Measurements from ENCODE around the gene FMOD. TPM values are rescaled to one million over a fixed set of nuclear protein-coding genes. Genes with fewer than 3 reads are reported as not detected.

FMOD gene
- total RNA-seq, 1 experiment from 2014 or later: not detected

DNA sequence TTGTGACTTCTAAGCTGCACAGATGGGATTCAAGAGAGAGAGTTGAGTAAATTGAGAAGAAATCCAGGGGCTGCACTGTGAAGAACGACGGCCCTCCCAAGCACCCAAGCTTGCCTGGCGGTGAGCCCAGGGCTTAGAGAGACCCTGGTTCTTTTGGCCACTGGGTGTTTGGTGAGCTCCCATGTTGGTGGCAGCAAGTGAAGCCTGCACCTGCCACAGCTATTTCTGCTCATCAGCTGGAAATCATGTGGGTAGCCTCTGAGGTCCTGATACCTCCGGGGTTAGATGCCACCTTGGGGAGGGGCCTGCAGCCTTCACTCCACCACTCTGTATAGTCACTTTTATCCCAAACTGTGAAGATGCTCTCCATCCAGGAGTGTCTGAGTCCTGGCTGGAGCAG is 51.8 kb downstream of the FMOD start:
- Histone ChIP-seq H3F3A (ENCODE audit: insufficient read depth, low read depth) (no peaks in the 10 kb centered on the region), H3K4me3 (no peak overlapping the region), H3K4me2 (no peak overlapping the region), H2AFZ (no peak overlapping the region), H3K79me2 (ENCODE audit: low read depth) (no peaks in the 10 kb centered on the region), H4K20me1 (ENCODE audit: insufficient read depth) (no peaks in the 10 kb centered on the region), H3K36me3 (ENCODE audit: low read depth) (no peaks in the 10 kb centered on the region), H3K27me3 (ENCODE audit: insufficient read depth, low read depth) (peaks cover 12% of the 10 kb centered on the region), H3K4me1 (replicated peaks; ENCODE audit: insufficient read depth) (no peaks in the 10 kb centered on the region), H3K27ac (no peak overlapping the region), H3K9me3 (ENCODE audit: insufficient read depth, low read depth) (no peaks in the 10 kb centered on the region), H3K9me2 (ENCODE audit: insufficient read depth) (no peaks in the 10 kb centered on the region)
- ChIA-PET POLR2A (ENCODE audit: unreplicated experiment) (no interaction called here), CTCF (interaction anchor here (0.6 kb wide), 1 partner anchor 328 kb away, joined by 5 read pairs; no protein-coding TSS in a partner anchor)
- no peak for DNase-seq
- BruUV-seq (replicated peaks): no TSS peak
- no peak for TF ChIP-seq EZH2 (IDR thresholded peaks at IDR 0.05; ENCODE audit: low read depth)
- TF ChIP-seq, protein P1, sequence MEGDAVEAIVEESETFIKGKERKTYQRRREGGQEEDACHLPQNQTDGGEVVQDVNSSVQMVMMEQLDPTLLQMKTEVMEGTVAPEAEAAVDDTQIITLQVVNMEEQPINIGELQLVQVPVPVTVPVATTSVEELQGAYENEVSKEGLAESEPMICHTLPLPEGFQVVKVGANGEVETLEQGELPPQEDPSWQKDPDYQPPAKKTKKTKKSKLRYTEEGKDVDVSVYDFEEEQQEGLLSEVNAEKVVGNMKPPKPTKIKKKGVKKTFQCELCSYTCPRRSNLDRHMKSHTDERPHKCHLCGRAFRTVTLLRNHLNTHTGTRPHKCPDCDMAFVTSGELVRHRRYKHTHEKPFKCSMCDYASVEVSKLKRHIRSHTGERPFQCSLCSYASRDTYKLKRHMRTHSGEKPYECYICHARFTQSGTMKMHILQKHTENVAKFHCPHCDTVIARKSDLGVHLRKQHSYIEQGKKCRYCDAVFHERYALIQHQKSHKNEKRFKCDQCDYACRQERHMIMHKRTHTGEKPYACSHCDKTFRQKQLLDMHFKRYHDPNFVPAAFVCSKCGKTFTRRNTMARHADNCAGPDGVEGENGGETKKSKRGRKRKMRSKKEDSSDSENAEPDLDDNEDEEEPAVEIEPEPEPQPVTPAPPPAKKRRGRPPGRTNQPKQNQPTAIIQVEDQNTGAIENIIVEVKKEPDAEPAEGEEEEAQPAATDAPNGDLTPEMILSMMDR (conservative IDR thresholded peaks at IDR 0.05): no peak
- intact Hi-C loops (cut with micrococcal nuclease; ENCODE audit: unreplicated experiment): no loop called here

DNA sequence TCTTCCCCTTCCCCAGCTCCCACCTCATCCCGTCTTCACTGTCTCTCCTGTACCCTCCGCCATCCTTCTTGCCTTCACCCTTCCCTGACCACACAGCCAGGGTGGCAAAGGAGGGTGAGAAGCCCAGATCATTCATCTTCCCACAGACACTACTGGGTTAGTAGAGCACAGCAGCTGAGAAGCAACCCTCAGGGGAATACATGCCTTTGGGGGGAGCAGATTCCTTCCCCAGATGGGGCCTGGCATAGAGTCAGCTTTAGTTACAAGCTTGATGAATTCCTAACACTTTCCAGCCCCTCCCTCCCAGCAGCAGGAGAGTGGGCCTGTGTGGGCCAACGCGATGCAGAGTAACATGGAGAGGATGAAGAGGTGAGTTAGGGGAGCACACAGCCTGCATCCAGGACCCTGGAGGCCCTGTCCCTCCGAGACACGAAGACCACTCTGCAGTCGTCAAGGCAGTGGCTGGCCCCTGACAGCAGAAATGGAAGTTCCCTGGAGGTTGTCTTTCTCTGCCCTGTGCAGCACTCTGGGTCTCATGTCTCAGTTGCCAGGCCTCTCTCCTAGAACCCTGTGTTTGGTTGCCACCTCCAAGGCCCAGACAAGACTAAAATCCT is 54.4 kb downstream of the FMOD start:
- DNase-seq: no peak
- BruUV-seq (replicated peaks): no TSS peak
- Histone ChIP-seq H3K9me3 (ENCODE audit: insufficient read depth, low read depth) (no peaks in the 10 kb centered on the region), H3F3A (ENCODE audit: insufficient read depth, low read depth) (no peaks in the 10 kb centered on the region), H3K79me2 (ENCODE audit: low read depth) (no peaks in the 10 kb centered on the region), H3K27me3 (ENCODE audit: insufficient read depth, low read depth) (peaks cover 18% of the 10 kb centered on the region), H4K20me1 (ENCODE audit: insufficient read depth) (no peaks in the 10 kb centered on the region), H3K4me1 (replicated peaks; ENCODE audit: insufficient read depth) (no peaks in the 10 kb centered on the region), H3K36me3 (ENCODE audit: low read depth) (no peaks in the 10 kb centered on the region), H2AFZ (no peak overlapping the region), H3K9me2 (ENCODE audit: insufficient read depth) (no peaks in the 10 kb centered on the region), H3K27ac (no peak overlapping the region), H3K4me3 (no peak overlapping the region), H3K4me2 (no peak overlapping the region)
- CTCF ChIA-PET: no interaction called here
- TF ChIP-seq, protein P1 (conservative IDR thresholded peaks at IDR 0.05): no peak
- TF ChIP-seq EZH2 (IDR thresholded peaks at IDR 0.05; ENCODE audit: low read depth): no peak
- intact Hi-C loops (cut with micrococcal nuclease; ENCODE audit: unreplicated experiment): no loop called here
- POLR2A ChIA-PET (ENCODE audit: unreplicated experiment): no interaction called here

GRCh38 chr1:203295796-203296195 is 55.1 kb downstream of the FMOD start:
- no TSS peak for BruUV-seq (replicated peaks)
- Histone ChIP-seq H3K36me3 (ENCODE audit: low read depth) (no peaks in the 10 kb centered on the region), H4K20me1 (ENCODE audit: insufficient read depth) (no peaks in the 10 kb centered on the region), H3K4me1 (replicated peaks; ENCODE audit: insufficient read depth) (no peaks in the 10 kb centered on the region), H3K27ac (no peak overlapping the region), H3F3A (ENCODE audit: insufficient read depth, low read depth) (no peaks in the 10 kb centered on the region), H3K9me2 (ENCODE audit: insufficient read depth) (no peaks in the 10 kb centered on the region), H3K27me3 (ENCODE audit: insufficient read depth, low read depth) (peaks cover 13% of the 10 kb centered on the region), H3K9me3 (ENCODE audit: insufficient read depth, low read depth) (no peaks in the 10 kb centered on the region), H2AFZ (no peak overlapping the region), H3K79me2 (ENCODE audit: low read depth) (no peaks in the 10 kb centered on the region), H3K4me2 (no peak overlapping the region), H3K4me3 (no peak overlapping the region)
- DNase-seq: no peak
- POLR2A ChIA-PET (ENCODE audit: unreplicated experiment): no interaction called here
- CTCF ChIA-PET: interaction anchor here (0.6 kb wide), 1 partner anchor 17 kb away, joined by 8 read pairs; no protein-coding TSS in a partner anchor
- TF ChIP-seq EZH2 (IDR thresholded peaks at IDR 0.05; ENCODE audit: low read depth): no peak
- TF ChIP-seq, protein P1 (conservative IDR thresholded peaks at IDR 0.05): no peak
- intact Hi-C loops (cut with micrococcal nuclease; ENCODE audit: unreplicated experiment): no loop called here

All from PC-9 (cell line).